Measurements from ENCODE around the gene CTNNA2. TPM values are rescaled to one million over a fixed set of nuclear protein-coding genes. Genes with fewer than 3 reads are reported as not detected.

CTNNA2 gene
- total RNA-seq, 1 experiment from 2014 or later, result 0.54 TPM

GRCh38 chr2:80459028-80459427 lies 946.2 kb downstream of the CTNNA2 start:
- TF ChIP-seq SIN3A (IDR thresholded peaks at IDR 0.05; ENCODE audit: borderline replicate concordance, insufficient read depth, low read depth, low read length) (no peak), REST (IDR thresholded peaks at IDR 0.05; ENCODE audit: insufficient read depth in 1 of 2, low read depth in 2 of 2, low read length in 1 of 2) (no peak), CTCF (IDR thresholded peaks at IDR 0.05) (no peak), TCF7L2 (IDR thresholded peaks at IDR 0.05; ENCODE audit: low read depth, low read length) (no peak), POLR2AphosphoS5 (IDR thresholded peaks at IDR 0.05; ENCODE audit: low read depth, low read length) (no peak)
- no peak for ATAC-seq
- no peak for DNase-seq (ENCODE audit: low read depth, low spot score)
- no TSS peak for BruUV-seq (replicated peaks)
- in situ Hi-C loops (cut with HindIII; ENCODE audit: low pct_unique_long_range_greater_than_20kb, low sequenced_read_pairs), result no loop called here
- no peak overlapping the region for H3K27ac ChIP-seq (ENCODE audit: low read length)
- intact Hi-C loops (cut with micrococcal nuclease; ENCODE audit: unreplicated experiment), result no loop called here
- H3K9me3 ChIP-seq (ENCODE audit: control insufficient read depth, insufficient read depth, low read depth, low read length), result no peaks in the 10 kb centered on the region
- no peak overlapping the region for H3K4me3 ChIP-seq (ENCODE audit: low read depth in 2 of 2, low read length in 2 of 2)
- H3K36me3 ChIP-seq (ENCODE audit: control insufficient read depth, insufficient read depth, low read length), result no peaks in the 10 kb centered on the region
- H3K27me3 ChIP-seq (ENCODE audit: control insufficient read depth, insufficient read depth, low read length), result no peaks in the 10 kb centered on the region; the same call in 1 of the 2 replicates
- ChIA-PET CTCF (no interaction called here), POLR2A (no interaction called here)
- no peaks in the 10 kb centered on the region for H3K4me1 ChIP-seq (ENCODE audit: control insufficient read depth, insufficient read depth, low read length)

DNA sequence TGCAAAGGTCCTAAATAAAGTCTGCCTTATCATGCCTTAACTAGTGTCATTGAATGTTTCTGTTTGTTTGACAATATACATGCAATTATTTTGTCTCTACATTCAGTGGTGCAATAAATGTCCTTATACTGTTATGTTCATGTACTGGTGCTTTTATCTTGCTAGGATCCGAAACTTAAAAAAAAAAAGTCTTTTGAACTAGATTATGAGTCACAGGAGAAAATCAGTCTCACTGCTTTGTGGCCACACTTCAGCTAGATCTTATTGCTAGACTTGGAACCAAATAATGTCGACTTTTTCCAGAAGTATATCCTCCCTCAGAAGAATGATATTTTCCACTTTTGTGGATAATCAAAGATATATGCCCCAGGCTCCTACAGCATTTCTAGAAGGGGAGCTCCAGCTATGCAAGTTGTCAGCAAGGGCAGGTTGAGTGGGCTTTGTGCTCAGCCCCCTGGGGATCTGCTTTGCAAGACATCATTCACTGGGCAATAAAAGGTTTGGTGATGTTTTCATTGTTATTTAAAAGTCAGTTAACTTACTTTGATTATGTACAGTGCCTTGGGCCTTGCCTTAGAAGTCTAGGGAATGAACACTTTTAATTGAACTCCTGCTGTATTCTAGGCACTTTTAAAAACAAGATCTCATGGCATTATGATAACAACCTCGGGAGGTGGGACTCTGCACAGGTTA lies 948.8 kb downstream of the CTNNA2 start:
- Histone ChIP-seq H3K4me3 (ENCODE audit: low read depth in 2 of 2, low read length in 2 of 2) (no peak overlapping the region), H3K27ac (ENCODE audit: low read length) (no peak overlapping the region), H3K4me1 (ENCODE audit: control insufficient read depth, insufficient read depth, low read length) (no peaks in the 10 kb centered on the region), H3K9me3 (ENCODE audit: control insufficient read depth, insufficient read depth, low read depth, low read length) (no peaks in the 10 kb centered on the region), H3K27me3 (ENCODE audit: control insufficient read depth, insufficient read depth, low read length) (no peaks in the 10 kb centered on the region; the same call in 1 of the 2 replicates), H3K36me3 (ENCODE audit: control insufficient read depth, insufficient read depth, low read length) (no peaks in the 10 kb centered on the region)
- in situ Hi-C loops (cut with HindIII; ENCODE audit: low pct_unique_long_range_greater_than_20kb, low sequenced_read_pairs) (no loop called here), intact Hi-C loops (cut with micrococcal nuclease; ENCODE audit: unreplicated experiment) (no loop called here)
- BruUV-seq (replicated peaks), result no TSS peak
- POLR2A ChIA-PET, result no interaction called here
- CTCF ChIA-PET, result no interaction called here
- TF ChIP-seq POLR2AphosphoS5 (IDR thresholded peaks at IDR 0.05; ENCODE audit: low read depth, low read length), result no peak
- no peak for TF ChIP-seq CTCF (IDR thresholded peaks at IDR 0.05)
- no peak for TF ChIP-seq SIN3A (IDR thresholded peaks at IDR 0.05; ENCODE audit: borderline replicate concordance, insufficient read depth, low read depth, low read length)
- TF ChIP-seq REST (IDR thresholded peaks at IDR 0.05; ENCODE audit: insufficient read depth in 1 of 2, low read depth in 2 of 2, low read length in 1 of 2), result no peak
- no peak for TF ChIP-seq TCF7L2 (IDR thresholded peaks at IDR 0.05; ENCODE audit: low read depth, low read length)
- DNase-seq (ENCODE audit: low read depth, low spot score) (no peak), ATAC-seq (no peak)

All from Panc1 (cell line).